Mesothelial cell of epicardium (in vitro differentiated cells): Measurements from ENCODE around the gene RRM2. TPM values are rescaled to one million over a fixed set of nuclear protein-coding genes. Genes with fewer than 3 reads are reported as not detected.

ENCODE experiments used
- DNase-seq, 2 experiments: peaks; one replicate each; pipeline ENCODE4 v3.0.0; 2021; ENCODE audit warnings: low spot score in 2 of 2; ENCODE audit not compliant: unreplicated experiment in 2 of 2
- H3K27ac Mint-ChIP-seq: 2 replicates; pipeline ENCODE4 v1.8.0; 2021; ENCODE audit warnings: mixed read lengths
- H3K27me3 Mint-ChIP-seq: 2 replicates; pipeline ENCODE4 v1.8.0; 2021; ENCODE audit warnings: low read depth, mixed read lengths
- H3K36me3 Mint-ChIP-seq: 2 replicates; pipeline ENCODE4 v1.8.0; 2021; ENCODE audit warnings: mixed read lengths
- H3K4me1 Mint-ChIP-seq: 2 replicates; pipeline ENCODE4 v1.8.0; 2021; ENCODE audit warnings: mixed read lengths
- H3K4me3 Mint-ChIP-seq: 2 replicates; pipeline ENCODE4 v1.8.0; 2021; ENCODE audit warnings: mild to moderate bottlenecking, moderate library complexity, mixed read lengths
- H3K9me3 Mint-ChIP-seq: 2 replicates; pipeline ENCODE4 v1.8.0; 2021; ENCODE audit warnings: mixed read lengths
- CTCF ChIP-seq: fragments of 200-600 bp; sonication (generic); IDR thresholded peaks from one replicate; pipeline ENCODE4 v1.5.0; 2021; ENCODE audit warnings: antibody characterized with exemption; ENCODE audit not compliant: unreplicated experiment
- total RNA-seq: library from RNA; stranded (reverse); gene quantifications from 3 replicates; pipeline ENCODE4 v1.2.1, GENCODE V29; 2021

The RRM2 gene
- total RNA-seq, 1 donor from 2014 or later, result 30.8 TPM

- Mint-ChIP-seq H3K27me3 (peaks cover 88% of the 10 kb centered on the region), H3K36me3 (no peaks in the 10 kb centered on the region), H3K9me3 (no peaks in the 10 kb centered on the region), H3K4me1 (peaks cover 15% of the 10 kb centered on the region), H3K27ac (no peak overlapping the region), H3K4me3 (peak overlapping the region; percentile 51)
- DNase-seq, result no peak
- TF ChIP-seq CTCF, result no peak
Observed at GRCh38 chr2:10080536-10081304, 41.8 kb upstream of the RRM2 start.

DNA sequence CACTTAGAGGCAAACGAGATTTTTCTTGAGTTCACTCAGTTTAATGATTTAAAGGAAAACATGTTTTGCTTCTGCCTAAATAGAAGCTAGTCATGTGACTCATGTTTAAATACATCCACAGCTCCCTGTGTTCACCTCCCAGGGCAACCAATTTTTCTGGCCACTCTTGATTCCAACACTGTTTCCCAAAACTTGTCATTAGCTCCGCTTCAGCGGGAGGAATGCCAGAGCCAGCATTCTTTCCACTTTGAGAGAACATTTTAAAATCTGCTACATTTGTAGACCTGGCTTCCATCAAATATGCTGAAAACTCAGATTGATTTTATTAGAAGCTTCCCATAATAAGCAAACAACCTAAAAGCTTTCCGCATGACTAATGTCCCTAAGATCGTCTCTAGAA lies 39.5 kb upstream of the RRM2 start:
- Mint-ChIP-seq H3K4me1 (peaks cover 15% of the 10 kb centered on the region), H3K27ac (no peak overlapping the region), H3K9me3 (no peaks in the 10 kb centered on the region), H3K4me3 (no peak overlapping the region), H3K36me3 (no peaks in the 10 kb centered on the region), H3K27me3 (peaks cover 76% of the 10 kb centered on the region)
- TF ChIP-seq CTCF, result no peak
- no peak for DNase-seq

- no peak overlapping the region for H3K27ac Mint-ChIP-seq
- no peaks in the 10 kb centered on the region for H3K36me3 Mint-ChIP-seq
- H3K4me3 Mint-ChIP-seq, result no peak overlapping the region
- TF ChIP-seq CTCF, result no peak
- H3K9me3 Mint-ChIP-seq, result no peaks in the 10 kb centered on the region
- peaks cover 15% of the 10 kb centered on the region for H3K4me1 Mint-ChIP-seq
- DNase-seq, result no peak
- H3K27me3 Mint-ChIP-seq, result peaks cover 69% of the 10 kb centered on the region
Observed at GRCh38 chr2:10083692-10084211, 38.8 kb upstream of the RRM2 start.

GRCh38 chr2:10084223-10084865 lies 38.2 kb upstream of the RRM2 start:
- no peaks in the 10 kb centered on the region for H3K36me3 Mint-ChIP-seq
- H3K27ac Mint-ChIP-seq, result no peak overlapping the region
- no peak overlapping the region for H3K4me3 Mint-ChIP-seq
- DNase-seq, result no peak
- no peaks in the 10 kb centered on the region for H3K9me3 Mint-ChIP-seq
- TF ChIP-seq CTCF, result no peak
- peaks cover 64% of the 10 kb centered on the region for H3K27me3 Mint-ChIP-seq
- H3K4me1 Mint-ChIP-seq, result peaks cover 9% of the 10 kb centered on the region

- H3K4me3 Mint-ChIP-seq, result no peak overlapping the region
- no peaks in the 10 kb centered on the region for H3K36me3 Mint-ChIP-seq
- no peak for DNase-seq
- no peak for TF ChIP-seq CTCF
- no peaks in the 10 kb centered on the region for H3K9me3 Mint-ChIP-seq
- H3K27me3 Mint-ChIP-seq, result peaks cover 72% of the 10 kb centered on the region
- peaks cover 9% of the 10 kb centered on the region for H3K4me1 Mint-ChIP-seq
- no peak overlapping the region for H3K27ac Mint-ChIP-seq
Observed at GRCh38 chr2:10085043-10085667, 37.4 kb upstream of the RRM2 start.
